SU-DHL-6 (cell line): ENCODE measurements around the gene WNT3A.

ENCODE experiments used
- CTCF ChIP-seq: fragments of 200-600 bp; sonication (generic); IDR thresholded peaks from one replicate; pipeline ENCODE4 v1.5.1; 2017; ENCODE audit warnings: antibody characterized with exemption, mild to moderate bottlenecking, low read length, moderate library complexity; ENCODE audit not compliant: insufficient read depth, poor library complexity, severe bottlenecking
- EZH2phosphoT487 ChIP-seq: fragments of 200-600 bp; sonication (generic), shearing (Covaris generic); conservative IDR thresholded peaks from 2 replicates; pipeline ENCODE4 v1.6.1; 2018; ENCODE audit warnings: mild to moderate bottlenecking, antibody characterized with exemption, low read length, moderate library complexity, mixed read lengths

DNA sequence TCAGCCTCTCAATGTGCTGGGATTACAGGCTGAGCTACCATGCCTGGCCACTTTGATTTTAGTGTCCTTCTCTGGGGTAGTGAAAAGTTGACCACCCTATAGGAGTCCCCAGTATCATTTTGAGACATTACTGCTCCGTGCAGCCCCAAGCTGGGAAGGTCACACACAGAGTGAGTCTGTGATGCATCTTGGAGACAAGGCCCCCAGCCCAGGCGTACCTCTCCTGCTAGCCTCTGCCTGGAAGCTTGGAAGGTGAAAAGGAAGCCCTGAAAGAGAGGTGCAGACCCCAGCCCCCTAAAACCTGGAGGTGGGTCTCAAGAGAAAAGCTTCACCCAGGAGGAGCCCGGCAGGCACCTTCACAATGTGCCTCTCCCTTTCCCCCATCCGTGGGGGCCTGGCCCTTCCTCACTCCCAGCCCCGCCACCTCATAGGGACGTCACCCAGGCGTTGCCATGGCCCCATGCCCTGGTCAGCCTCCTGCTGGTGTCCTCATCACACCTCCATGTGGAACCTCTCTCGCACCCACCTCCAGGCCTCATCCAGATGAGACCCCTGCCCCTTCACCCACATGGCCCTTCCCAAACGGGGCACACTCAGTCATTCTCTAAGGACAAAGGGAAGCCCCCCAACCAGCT is 70.1 kb downstream of the WNT3A start:
- no peak for TF ChIP-seq CTCF
- no peak for TF ChIP-seq EZH2phosphoT487
